Eye (tissue), 1 donor: ENCODE results near the gene ZNF211.
A peak's percentile ranks its signal among the peaks of the same experiment; 100 is the strongest.

Experiments used
- DNase-seq: peaks from one replicate; pipeline ENCODE4 v3.0.0-alpha.2; 2015

ZNF211 gene

DNA sequence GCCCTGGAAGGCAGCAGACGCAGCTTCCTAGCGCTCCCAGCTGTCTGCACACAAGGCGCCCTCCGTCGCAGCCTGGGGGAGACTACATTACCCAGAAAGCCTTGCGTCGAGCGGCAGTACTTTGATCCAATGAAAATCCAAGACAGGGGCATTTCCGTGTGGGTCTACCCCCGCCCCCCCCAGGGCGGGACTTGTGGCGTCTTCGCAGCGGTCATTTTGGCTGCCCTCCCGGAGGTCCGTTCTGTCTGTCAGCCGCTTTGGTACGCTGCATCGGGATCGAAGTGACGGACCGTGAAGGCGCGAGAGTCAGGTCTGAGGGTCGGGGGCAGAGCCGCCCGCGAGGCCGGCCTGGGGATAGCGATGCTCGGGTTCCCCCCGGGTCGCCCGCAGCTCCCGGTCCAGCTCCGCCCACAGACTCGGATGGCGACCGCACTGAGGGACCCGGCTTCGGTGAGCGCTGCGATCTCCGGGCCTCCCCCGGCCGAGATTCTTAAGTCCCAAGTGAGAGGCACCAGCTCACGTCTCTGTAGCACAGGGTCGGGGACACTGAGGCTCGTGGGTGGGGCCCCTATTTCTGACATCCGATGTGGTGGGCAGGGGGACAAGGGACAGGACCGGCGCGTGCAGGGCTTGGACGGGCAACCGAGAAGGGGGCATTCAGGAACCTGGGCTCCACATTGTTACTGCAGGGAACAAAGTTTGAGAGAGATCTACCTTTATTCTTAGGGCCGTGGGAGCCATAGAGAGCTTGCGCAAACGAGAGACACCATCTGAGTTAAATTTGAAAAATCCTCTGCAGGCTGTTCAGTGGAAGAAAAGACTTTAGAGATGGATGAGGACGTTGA, at the start of gene ZNF211:
ZNF211 (plus strand) TSS at position 182 of the 845 bp plus-strand sequence; CDS start at position 361, 179 bp downstream.
- DNase-seq = peak; percentile 99

- DNase-seq = peak; percentile 99
Measured at GRCh38 chr19:57583521-57584416, 49.2 kb upstream of the ZNF211 start, which contains the start of gene ZIK1. Gene ZIK1 (plus strand): TSS chr19:57584145. CDS start chr19:57584357, 212 bp downstream.

GRCh38 chr19:57587529-57587928, 45.4 kb upstream of the ZNF211 start:
- DNase-seq = no peak

- no peak for DNase-seq
Measured at GRCh38 chr19:57599377-57599760, 33.6 kb upstream of the ZNF211 start.

DNA sequence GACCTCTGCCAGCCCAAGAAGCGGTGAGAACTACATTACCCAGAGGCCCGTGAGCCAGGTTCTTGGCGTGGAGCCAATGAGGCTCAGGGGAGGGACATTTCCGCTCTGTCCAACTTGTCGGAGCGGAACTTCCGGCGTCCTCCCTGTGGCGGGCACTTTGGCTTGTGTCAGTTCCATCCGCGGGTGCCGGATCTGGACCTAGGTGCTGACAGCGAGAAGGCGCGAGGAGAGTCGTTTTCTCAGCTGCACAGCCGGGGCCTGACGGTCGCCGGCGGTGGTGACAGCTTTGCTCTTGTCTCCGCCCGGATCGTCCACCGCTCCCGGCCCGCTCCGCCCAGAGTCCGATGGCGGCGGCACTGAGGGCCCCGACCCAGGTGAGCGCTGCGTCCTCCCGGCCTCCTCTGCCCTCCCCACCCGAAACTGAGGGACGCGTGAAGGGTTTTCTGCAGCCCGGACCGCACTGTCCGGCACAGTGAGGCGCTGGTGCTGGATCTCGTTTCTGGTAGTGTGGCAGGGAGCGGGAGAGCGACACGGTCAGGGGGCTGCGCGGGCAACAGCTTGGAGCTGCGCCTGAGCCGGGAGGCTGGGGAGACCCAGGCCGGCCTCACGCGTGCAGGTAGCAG, 33.1 kb upstream of the ZNF211 start, which contains the start of gene ZNF530:
ZNF530 (plus strand) TSS at position 125 of the 623 bp plus-strand sequence. CDS start 4,461 bp downstream, outside the sequence.
- DNase-seq = peak; percentile 97

- DNase-seq = no peak
Measured at GRCh38 chr19:57606931-57607330, 26.0 kb upstream of the ZNF211 start.

DNA sequence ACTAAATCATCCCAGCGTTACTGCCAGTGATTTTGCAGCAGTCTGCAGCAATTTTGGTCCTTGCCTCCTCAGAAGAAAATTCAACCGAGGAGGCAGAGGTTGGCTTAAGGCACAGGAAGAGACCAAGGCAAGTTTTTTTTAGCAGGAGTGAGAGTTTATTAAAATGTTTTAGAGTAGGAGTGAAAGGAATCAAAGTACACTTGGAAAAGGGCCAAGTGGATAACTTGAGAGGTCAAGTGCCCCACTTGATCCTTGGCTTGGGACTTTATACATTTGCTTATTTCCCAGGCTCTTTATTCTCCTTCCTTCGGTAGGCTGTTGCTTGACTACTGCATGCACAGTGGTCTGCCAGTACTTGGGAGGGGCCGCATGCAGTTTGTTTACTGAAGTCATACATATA, 21.9 kb upstream of the ZNF211 start:
- no peak for DNase-seq

DNA sequence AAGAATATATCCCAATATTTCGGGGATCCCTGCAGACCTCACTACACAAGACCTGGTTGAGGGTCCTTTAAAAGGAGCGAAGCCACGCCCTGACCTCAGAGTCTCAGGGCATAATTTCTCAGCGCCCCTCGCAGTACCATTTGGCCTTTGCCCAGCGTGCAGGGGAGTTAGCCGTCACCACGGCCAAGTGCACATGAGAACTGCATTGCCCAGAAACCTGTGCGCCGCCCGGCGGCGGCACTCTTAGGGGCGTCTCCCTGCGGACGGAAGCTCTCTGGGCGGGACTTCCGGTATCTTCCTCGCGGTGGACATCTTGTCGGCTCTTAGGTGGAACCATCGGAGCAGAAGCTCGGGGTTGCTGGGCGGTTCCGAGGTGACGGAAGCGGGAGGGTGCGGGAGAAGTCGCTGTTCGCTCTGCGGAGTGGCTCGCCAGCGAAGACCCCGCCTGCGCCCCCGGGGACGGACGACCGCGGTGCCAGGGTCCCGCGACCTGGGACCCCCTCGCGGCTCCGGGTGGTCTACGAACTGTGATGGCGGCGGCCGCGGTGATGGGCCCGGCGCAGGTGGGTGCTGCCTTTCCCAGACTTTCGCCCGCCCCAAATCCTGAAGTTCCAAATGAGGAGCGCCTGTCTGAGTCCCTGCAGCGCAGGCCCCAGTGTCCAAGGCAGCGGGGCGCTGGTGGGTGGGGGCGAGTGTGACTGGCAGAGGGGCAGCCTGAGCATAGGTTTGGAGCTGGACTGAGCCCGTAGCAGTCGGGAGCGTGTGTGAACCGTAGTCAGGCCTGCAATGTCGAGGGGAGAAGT, 18.8 kb upstream of the ZNF211 start, which contains the start of gene ZNF134:
ZNF134 (plus strand) TSS at position 302 of the 803 bp plus-strand sequence. CDS start 5,227 bp downstream, outside the sequence.
- peak; percentile 97 for DNase-seq

- no peak for DNase-seq
Measured at GRCh38 chr19:57615346-57615745, 17.6 kb upstream of the ZNF211 start.

- DNase-seq = peak; percentile 50
Measured at GRCh38 chr19:57620673-57621348, 12.2 kb upstream of the ZNF211 start.

GRCh38 chr19:57623091-57623490, 9.9 kb upstream of the ZNF211 start:
- DNase-seq = no peak

- no peak for DNase-seq
Measured at GRCh38 chr19:57633832-57634131, 814 bp downstream of the ZNF211 start.

GRCh38 chr19:57637379-57637778, 4.4 kb downstream of the ZNF211 start:
- DNase-seq = peak; percentile 26

- no peak for DNase-seq
Measured at GRCh38 chr19:57641715-57642234, 8.8 kb downstream of the ZNF211 start.

DNA sequence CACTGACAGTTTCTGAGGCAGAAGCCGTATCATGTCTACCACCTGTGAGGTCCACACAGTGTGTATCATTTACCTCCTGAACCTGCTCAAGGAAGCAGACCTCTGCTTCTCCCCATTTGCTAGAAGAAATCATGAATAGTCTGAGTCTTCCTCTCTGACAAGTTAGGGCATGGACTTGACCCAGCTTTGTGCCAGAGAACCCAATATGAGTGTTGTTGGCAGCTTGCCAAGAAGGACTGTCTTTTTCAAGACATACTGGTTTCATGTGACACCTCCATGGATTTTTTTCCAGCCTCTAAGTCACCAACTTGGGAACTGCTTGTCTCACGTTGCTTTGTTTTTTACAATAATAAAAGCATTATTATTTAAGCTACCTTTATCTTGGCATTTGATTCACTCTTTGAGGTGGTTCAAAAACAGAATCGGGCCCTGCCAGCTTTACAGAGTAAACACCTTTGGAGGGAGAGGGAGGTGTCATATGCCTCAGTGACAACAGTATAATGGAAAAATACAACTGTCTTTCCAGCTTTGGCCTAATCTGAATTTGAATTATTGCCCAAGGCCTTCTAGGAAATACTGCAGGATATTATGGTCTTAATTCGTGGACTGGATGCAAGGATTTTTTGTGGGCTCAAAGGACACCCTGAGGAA, 9.6 kb downstream of the ZNF211 start:
- no peak for DNase-seq

- no peak for DNase-seq
Measured at GRCh38 chr19:57643734-57644133, 10.8 kb downstream of the ZNF211 start.

GRCh38 chr19:57648331-57649003, 15.5 kb downstream of the ZNF211 start:
- DNase-seq = no peak

DNA sequence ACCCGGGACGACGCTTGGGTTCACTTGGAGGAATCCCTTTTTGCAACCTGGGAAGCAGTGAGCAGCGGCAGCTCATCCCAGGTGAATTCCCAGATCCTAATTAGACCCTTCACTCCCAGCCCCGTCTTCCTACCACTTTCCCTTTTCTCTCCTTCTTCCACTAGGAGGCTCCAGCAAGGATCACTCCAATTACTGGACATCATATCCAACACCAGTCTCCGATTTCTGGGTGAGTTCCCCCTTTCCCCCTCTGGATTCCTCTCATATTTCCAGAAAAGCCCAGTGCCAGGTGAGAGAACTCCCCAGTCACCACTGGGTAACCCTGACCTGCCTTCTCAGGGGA, 18.7 kb downstream of the ZNF211 start:
- DNase-seq = no peak

DNA sequence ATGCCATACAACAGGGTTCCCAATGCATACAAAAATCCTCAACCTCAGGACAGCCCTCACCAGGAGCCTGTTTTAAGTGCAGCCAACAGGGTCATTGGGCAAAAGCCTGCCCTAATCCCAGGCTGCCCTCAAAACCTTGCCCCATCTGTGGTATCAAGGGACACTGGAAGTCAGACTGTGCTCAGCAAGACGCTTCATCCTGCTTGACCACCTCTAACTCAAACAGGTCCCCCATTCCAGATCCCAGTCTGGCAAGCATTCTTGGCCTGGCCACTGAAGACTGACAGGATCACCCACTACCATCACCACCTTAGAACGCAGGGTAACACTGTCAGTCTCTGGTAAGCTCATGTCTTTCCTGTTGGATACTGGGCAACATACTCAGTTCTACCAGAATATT, 20.7 kb downstream of the ZNF211 start:
- DNase-seq = no peak

DNA sequence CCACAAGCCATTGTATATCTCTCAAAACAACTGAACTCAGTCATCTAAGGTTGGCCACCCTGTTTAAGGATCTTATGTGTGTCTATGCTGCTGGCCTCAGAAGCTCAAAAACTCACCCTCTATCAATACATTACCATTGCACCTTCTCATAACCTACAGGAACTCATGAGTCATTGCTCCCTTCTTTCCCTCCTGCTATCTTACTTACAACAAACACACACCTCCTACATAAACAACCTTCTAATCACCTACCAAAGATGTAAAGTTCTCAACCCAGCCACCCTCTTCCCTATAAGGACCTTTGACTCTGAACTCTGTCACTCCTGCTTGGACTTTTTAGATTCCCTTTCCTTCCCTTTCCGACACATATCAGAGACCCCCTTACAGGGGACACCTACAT, 22.5 kb downstream of the ZNF211 start:
- DNase-seq = no peak
